Heart left ventricle (tissue), 13 donors: ENCODE results near the gene SYNE2.

ENCODE experiments used
- CTCF ChIP-seq, 12 donors: fragments of 200-600 bp; sonication (generic) in 4 of 12; IDR thresholded peaks; one replicate each; pipeline versions ENCODE4 v1.5.0 to v1.8.0; 2018 to 2022; ENCODE audit warnings: antibody characterized with exemption in 12 of 12, mild to moderate bottlenecking in 5 of 12
- POLR2A ChIP-seq, 2 donors: fragments of 450-650 bp; IDR thresholded peaks; one replicate each; pipeline ENCODE4 v1.6.1; 2017; ENCODE audit warnings: antibody characterized with exemption in 2 of 2, mild to moderate bottlenecking in 2 of 2, moderate library complexity in 2 of 2
- donor health status: ischemic (EF 13 %, LVEDD 7.1; RV severe dilation, severe dysfunction).
- donor health status: DM: no; HTN: yes; CAD: no.
- donor health status: DM: no; HTN: no; CAD: no.
- donor health status: ischemic (EF 25% LVEDD 6.9; RV normal size, moderate dysfunction).
- donor health status: ischemic (EF 25% LVEDD 5.7; RV mildly dilated, moderate dysfunction).
- donor health status: ischemic (EF 35%, LVEDD 5.7; RV mildly dilated, moderate dysfunction).
- donor health status: nonischemic (EF 11% LVEDD 7.7; RV severe dilation, severe dysfunction).
- donor health status: DM: yes; HTN: yes; CAD: no.
- donor health status: PGD.
- donor health status: ischemic (EF 29% LVEDD 5.4; RV normal size, mild dysfunction).
- donor health status: nonischemic (EF 23%, LVEDD 6.1; RV moderate dilation, normal function).

- TF ChIP-seq CTCF (IDR thresholded peaks at IDR 0.05) (no peak), POLR2A (IDR thresholded peaks at IDR 0.05) (no peak)
Observed at GRCh38 chr14:64053694-64054669, 201.2 kb downstream of the SYNE2 start.
